Measurements from ENCODE around the gene SHMT1.
"Not testable (repeated sequence)": the region's sequence is repeated elsewhere in the genome, so short reads cannot be mapped to it uniquely, and the experiment has no call there.

Gene SHMT1

GRCh38 chr17:18373181-18373580 is 9.8 kb upstream of the SHMT1 start:
- not testable (repeated sequence) for H3K4me3 ChIP-seq (ENCODE audit: low read length); H3K36me3 ChIP-seq (ENCODE audit: control insufficient read depth, insufficient read depth, low read length); H3K27me3 ChIP-seq (ENCODE audit: control insufficient read depth, insufficient read depth, low read length)

GRCh38 chr17:18371455-18371854 is 8.1 kb upstream of the SHMT1 start:
- H3K27me3 ChIP-seq (ENCODE audit: control insufficient read depth, insufficient read depth, low read length), result no peaks in the 10 kb centered on the region
- H3K4me1 ChIP-seq (ENCODE audit: control insufficient read depth, insufficient read depth, low read length), result no peaks in the 10 kb centered on the region
- H3K4me3 ChIP-seq (ENCODE audit: low read length), result no peak overlapping the region
- no peaks in the 10 kb centered on the region for H3K36me3 ChIP-seq (ENCODE audit: control insufficient read depth, insufficient read depth, low read length)
- no peak overlapping the region for H3K27ac ChIP-seq (ENCODE audit: low read depth, low read length)
- no peak overlapping the region for H3K9ac ChIP-seq (ENCODE audit: low read length)

More at GRCh38 chr17:18373181-18373580, 9.8 kb upstream of the SHMT1 start:
- not testable (repeated sequence) for H3K27ac ChIP-seq (ENCODE audit: low read depth, low read length); H3K9ac ChIP-seq (ENCODE audit: low read length); H3K4me1 ChIP-seq (ENCODE audit: control insufficient read depth, insufficient read depth, low read length)

- Histone ChIP-seq H3K9ac (ENCODE audit: low read length) (no peak overlapping the region), H3K4me1 (ENCODE audit: control insufficient read depth, insufficient read depth, low read length) (no peaks in the 10 kb centered on the region), H3K27ac (ENCODE audit: low read depth, low read length) (no peak overlapping the region), H3K4me3 (ENCODE audit: low read length) (no peak overlapping the region), H3K27me3 (ENCODE audit: control insufficient read depth, insufficient read depth, low read length) (no peaks in the 10 kb centered on the region), H3K36me3 (ENCODE audit: control insufficient read depth, insufficient read depth, low read length) (no peaks in the 10 kb centered on the region)
Measured at GRCh38 chr17:18370761-18371160, 7.4 kb upstream of the SHMT1 start.

GRCh38 chr17:18368946-18369345 is 5.6 kb upstream of the SHMT1 start:
- H3K9ac ChIP-seq (ENCODE audit: low read length), result no peak overlapping the region
- no peak overlapping the region for H3K27ac ChIP-seq (ENCODE audit: low read depth, low read length)
- no peak overlapping the region for H3K4me3 ChIP-seq (ENCODE audit: low read length)
- H3K27me3 ChIP-seq (ENCODE audit: control insufficient read depth, insufficient read depth, low read length), result no peaks in the 10 kb centered on the region
- H3K36me3 ChIP-seq (ENCODE audit: control insufficient read depth, insufficient read depth, low read length), result no peaks in the 10 kb centered on the region
- H3K4me1 ChIP-seq (ENCODE audit: control insufficient read depth, insufficient read depth, low read length), result no peaks in the 10 kb centered on the region

GRCh38 chr17:18364166-18364565 is 816 bp upstream of the SHMT1 start:
- Histone ChIP-seq H3K4me3 (ENCODE audit: low read length) (no peak overlapping the region), H3K9ac (ENCODE audit: low read length) (no peak overlapping the region), H3K4me1 (ENCODE audit: control insufficient read depth, insufficient read depth, low read length) (no peaks in the 10 kb centered on the region), H3K27ac (ENCODE audit: low read depth, low read length) (no peak overlapping the region), H3K36me3 (ENCODE audit: control insufficient read depth, insufficient read depth, low read length) (no peaks in the 10 kb centered on the region), H3K27me3 (ENCODE audit: control insufficient read depth, insufficient read depth, low read length) (no peaks in the 10 kb centered on the region)

GRCh38 chr17:18362698-18363100 is 651 bp downstream of the SHMT1 start:
- Histone ChIP-seq H3K27ac (ENCODE audit: low read depth, low read length) (peak overlapping the region; percentile 34), H3K9ac (ENCODE audit: low read length) (peak overlapping the region; percentile 59), H3K36me3 (ENCODE audit: control insufficient read depth, insufficient read depth, low read length) (no peaks in the 10 kb centered on the region), H3K4me3 (ENCODE audit: low read length) (peak overlapping the region; percentile 91), H3K27me3 (ENCODE audit: control insufficient read depth, insufficient read depth, low read length) (no peaks in the 10 kb centered on the region), H3K4me1 (ENCODE audit: control insufficient read depth, insufficient read depth, low read length) (no peaks in the 10 kb centered on the region)

GRCh38 chr17:18361837-18362697 is 1.3 kb downstream of the SHMT1 start:
- H3K9ac ChIP-seq (ENCODE audit: low read length), result no peak overlapping the region
- H3K4me3 ChIP-seq (ENCODE audit: low read length), result peak overlapping the region; percentile 91
- no peaks in the 10 kb centered on the region for H3K36me3 ChIP-seq (ENCODE audit: control insufficient read depth, insufficient read depth, low read length)
- H3K27me3 ChIP-seq (ENCODE audit: control insufficient read depth, insufficient read depth, low read length), result no peaks in the 10 kb centered on the region
- no peaks in the 10 kb centered on the region for H3K4me1 ChIP-seq (ENCODE audit: control insufficient read depth, insufficient read depth, low read length)
- H3K27ac ChIP-seq (ENCODE audit: low read depth, low read length), result no peak overlapping the region

- no peak overlapping the region for H3K27ac ChIP-seq (ENCODE audit: low read depth, low read length)
- H3K36me3 ChIP-seq (ENCODE audit: control insufficient read depth, insufficient read depth, low read length), result no peaks in the 10 kb centered on the region
- H3K27me3 ChIP-seq (ENCODE audit: control insufficient read depth, insufficient read depth, low read length), result no peaks in the 10 kb centered on the region
- no peak overlapping the region for H3K9ac ChIP-seq (ENCODE audit: low read length)
- H3K4me1 ChIP-seq (ENCODE audit: control insufficient read depth, insufficient read depth, low read length), result no peaks in the 10 kb centered on the region
- H3K4me3 ChIP-seq (ENCODE audit: low read length), result no peak overlapping the region
Measured at GRCh38 chr17:18360518-18360917, 2.8 kb downstream of the SHMT1 start.

- H3K4me3 ChIP-seq (ENCODE audit: low read length), result no peak overlapping the region
- no peaks in the 10 kb centered on the region for H3K27me3 ChIP-seq (ENCODE audit: control insufficient read depth, insufficient read depth, low read length)
- H3K9ac ChIP-seq (ENCODE audit: low read length), result no peak overlapping the region
- no peaks in the 10 kb centered on the region for H3K4me1 ChIP-seq (ENCODE audit: control insufficient read depth, insufficient read depth, low read length)
- H3K27ac ChIP-seq (ENCODE audit: low read depth, low read length), result no peak overlapping the region
- H3K36me3 ChIP-seq (ENCODE audit: control insufficient read depth, insufficient read depth, low read length), result no peaks in the 10 kb centered on the region
Measured at GRCh38 chr17:18356624-18357023, 6.7 kb downstream of the SHMT1 start.

GRCh38 chr17:18353541-18353940 is 9.8 kb downstream of the SHMT1 start:
- Histone ChIP-seq H3K36me3 (ENCODE audit: control insufficient read depth, insufficient read depth, low read length) (peaks cover 1% of the 10 kb centered on the region), H3K9ac (ENCODE audit: low read length) (no peak overlapping the region), H3K4me3 (ENCODE audit: low read length) (no peak overlapping the region), H3K27me3 (ENCODE audit: control insufficient read depth, insufficient read depth, low read length) (no peaks in the 10 kb centered on the region), H3K27ac (ENCODE audit: low read depth, low read length) (no peak overlapping the region), H3K4me1 (ENCODE audit: control insufficient read depth, insufficient read depth, low read length) (no peaks in the 10 kb centered on the region)

- Histone ChIP-seq H3K27ac (ENCODE audit: low read depth, low read length) (no peak overlapping the region), H3K4me1 (ENCODE audit: control insufficient read depth, insufficient read depth, low read length) (no peaks in the 10 kb centered on the region), H3K36me3 (ENCODE audit: control insufficient read depth, insufficient read depth, low read length) (peaks cover 16% of the 10 kb centered on the region), H3K4me3 (ENCODE audit: low read length) (no peak overlapping the region), H3K9ac (ENCODE audit: low read length) (no peak overlapping the region), H3K27me3 (ENCODE audit: control insufficient read depth, insufficient read depth, low read length) (no peaks in the 10 kb centered on the region)
Measured at GRCh38 chr17:18344021-18344420, 19.3 kb downstream of the SHMT1 start.

- Histone ChIP-seq H3K9ac (ENCODE audit: low read length) (no peak overlapping the region), H3K27ac (ENCODE audit: low read depth, low read length) (no peak overlapping the region), H3K36me3 (ENCODE audit: control insufficient read depth, insufficient read depth, low read length) (peaks cover 8% of the 10 kb centered on the region), H3K4me3 (ENCODE audit: low read length) (no peak overlapping the region), H3K27me3 (ENCODE audit: control insufficient read depth, insufficient read depth, low read length) (no peaks in the 10 kb centered on the region), H3K4me1 (ENCODE audit: control insufficient read depth, insufficient read depth, low read length) (no peaks in the 10 kb centered on the region)
Measured at GRCh38 chr17:18339933-18340332, 23.4 kb downstream of the SHMT1 start.

GRCh38 chr17:18338158-18338557 is 25.2 kb downstream of the SHMT1 start:
- H3K27ac ChIP-seq (ENCODE audit: low read depth, low read length); H3K27me3 ChIP-seq (ENCODE audit: control insufficient read depth, insufficient read depth, low read length); H3K4me3 ChIP-seq (ENCODE audit: low read length); H3K9ac ChIP-seq (ENCODE audit: low read length); H3K4me1 ChIP-seq (ENCODE audit: control insufficient read depth, insufficient read depth, low read length): not testable (repeated sequence)
- peaks cover 11% of the 10 kb centered on the region for H3K36me3 ChIP-seq (ENCODE audit: control insufficient read depth, insufficient read depth, low read length)
